GM19463 (cell line): Measurements from ENCODE around the gene OTUD6A.

Experiments used
- ATAC-seq: cut with Tn5 transposase; IDR thresholded peaks from one replicate; pipeline ENCODE4 v1.9.1; 2021; ENCODE audit warnings: mild to moderate bottlenecking, moderate library complexity; ENCODE audit not compliant: unreplicated experiment

Gene OTUD6A

GRCh38 chrX:70062076-70062475 lies at the start of gene OTUD6A:
Gene OTUD6A, plus strand, starts transcription at chrX:70062457. Its CDS starts 68 bp downstream, at chrX:70062525.
- no peak for ATAC-seq

- ATAC-seq = no peak
These were observed 49.5 kb upstream of the OTUD6A start for GRCh38 chrX:70012756-70013155.

GRCh38 chrX:70013466-70014381 lies 48.5 kb upstream of the OTUD6A start:
- ATAC-seq = no peak

- ATAC-seq = no peak
These were observed 45.7 kb upstream of the OTUD6A start for GRCh38 chrX:70016513-70016912.

- no peak for ATAC-seq
These were observed 39.6 kb upstream of the OTUD6A start for GRCh38 chrX:70022616-70023015.

GRCh38 chrX:70025464-70025863 lies 36.8 kb upstream of the OTUD6A start:
- no peak for ATAC-seq

GRCh38 chrX:70026112-70026850 lies 36.0 kb upstream of the OTUD6A start:
- ATAC-seq = no peak

GRCh38 chrX:70026851-70027200 lies 35.4 kb upstream of the OTUD6A start:
- no peak for ATAC-seq

- no peak for ATAC-seq
These were observed 32.4 kb upstream of the OTUD6A start for GRCh38 chrX:70029863-70030262.

- ATAC-seq = peak; percentile 75
These were observed 31.9 kb upstream of the OTUD6A start for GRCh38 chrX:70030301-70030767.

GRCh38 chrX:70032792-70033191 lies 29.5 kb upstream of the OTUD6A start:
- no peak for ATAC-seq

- ATAC-seq = peak; percentile 45
These were observed 28.8 kb upstream of the OTUD6A start for GRCh38 chrX:70033348-70034051.

- ATAC-seq = no peak
These were observed 27.6 kb upstream of the OTUD6A start for GRCh38 chrX:70034646-70035045.

GRCh38 chrX:70038515-70038914 lies 23.7 kb upstream of the OTUD6A start:
- ATAC-seq = no peak

GRCh38 chrX:70038951-70039350 lies 23.3 kb upstream of the OTUD6A start:
- no peak for ATAC-seq

GRCh38 chrX:70039758-70040157 lies 22.5 kb upstream of the OTUD6A start:
- no peak for ATAC-seq

GRCh38 chrX:70041993-70042392 lies 20.3 kb upstream of the OTUD6A start:
- ATAC-seq = no peak

GRCh38 chrX:70042399-70043371 lies 19.6 kb upstream of the OTUD6A start:
- no peak for ATAC-seq

GRCh38 chrX:70043685-70044084 lies 18.6 kb upstream of the OTUD6A start:
- ATAC-seq = no peak
